CD8-positive, alpha-beta memory T cell (primary cell): ENCODE results near the gene LYRM4. TPM values are rescaled to one million over a fixed set of nuclear protein-coding genes. Genes with fewer than 3 reads are reported as not detected.

Experiments used
- CTCF ChIA-PET: fragments of 350-600 bp; sonication (Branson Sonifier 250); formaldehyde crosslinking; loops from one replicate; lab custom pipeline; 2021; ENCODE audit warnings: antibody characterized with exemption; lab: Charles Lee
- POLR2A ChIA-PET: fragments of 350-600 bp; sonication (Branson Sonifier 250); formaldehyde crosslinking; loops from one replicate; lab custom pipeline; 2021; ENCODE audit warnings: antibody characterized with exemption; lab: Charles Lee
- DNase-seq, 5 donors: peaks; one replicate each; pipeline versions ENCODE4 v3.0.0 to v3.0.0-alpha.2; 2020 to 2022; ENCODE audit warnings: mixed read lengths in 1 of 5
- H3K27ac ChIP-seq: one replicate; pipeline ENCODE4 v1.7.0; 2013; ENCODE audit warnings: low read depth, mild to moderate bottlenecking, low read length, moderate library complexity
- H3K27me3 ChIP-seq: 2 replicates; pipeline ENCODE4 v1.7.0; 2013; ENCODE audit warnings: low read length, mild to moderate bottlenecking; ENCODE audit not compliant: insufficient read depth, poor library complexity, severe bottlenecking
- H3K36me3 ChIP-seq: 2 replicates; pipeline ENCODE4 v1.7.0; 2013; ENCODE audit warnings: mild to moderate bottlenecking, low read length, moderate library complexity; ENCODE audit not compliant: insufficient read depth
- H3K4me1 ChIP-seq: 2 replicates; pipeline ENCODE4 v1.7.0; 2013; ENCODE audit warnings: mild to moderate bottlenecking, low read length, moderate library complexity; ENCODE audit not compliant: insufficient read depth
- H3K4me3 ChIP-seq: 2 replicates; pipeline ENCODE4 v1.7.0; 2013; ENCODE audit warnings: mild to moderate bottlenecking, low read length
- H3K9me3 ChIP-seq: 2 replicates; pipeline ENCODE4 v1.7.0; 2013; ENCODE audit warnings: mild to moderate bottlenecking, low read length
- H3K27ac Mint-ChIP-seq, 8 donors: one replicate each; pipeline ENCODE4 v1.8.0; 2020 to 2021; ENCODE audit warnings: mixed read lengths in 8 of 8, mild to moderate bottlenecking in 6 of 8, inconsistent platforms in 3 of 8, moderate library complexity in 3 of 8
- H3K27me3 Mint-ChIP-seq, 2 donors: one replicate each; pipeline ENCODE4 v1.8.0; 2020 to 2021; ENCODE audit warnings: mixed read lengths in 2 of 2, mild to moderate bottlenecking in 1 of 2, moderate library complexity in 1 of 2
- H3K36me3 Mint-ChIP-seq, 3 donors: one replicate each; pipeline ENCODE4 v1.8.0; 2020 to 2021; ENCODE audit warnings: mixed read lengths in 3 of 3, inconsistent platforms in 1 of 3, mild to moderate bottlenecking in 1 of 3
- H3K4me1 Mint-ChIP-seq, 3 donors: one replicate each; pipeline ENCODE4 v1.8.0; 2020 to 2021; ENCODE audit warnings: mixed read lengths in 3 of 3, inconsistent platforms in 1 of 3, mild to moderate bottlenecking in 1 of 3
- H3K4me3 Mint-ChIP-seq, 7 donors: one replicate each; pipeline ENCODE4 v1.8.0; 2020 to 2021; ENCODE audit warnings: mixed read lengths in 7 of 7, mild to moderate bottlenecking in 6 of 7, moderate library complexity in 4 of 7, inconsistent platforms in 2 of 7
- H3K9me3 Mint-ChIP-seq, 5 donors: one replicate each; pipeline ENCODE4 v1.8.0; 2020 to 2022; ENCODE audit warnings: mixed read lengths in 5 of 5, mild to moderate bottlenecking in 3 of 5, moderate library complexity in 2 of 5, inconsistent platforms in 1 of 5
- polyA plus RNA-seq: library from polyadenylated mRNA; unstranded; fragments of 300-500 nt; fragmentation: Illumina TruSeq; gene quantifications from one replicate; pipeline ENCODE4 v1.2.3, GENCODE V29; 2021
- total RNA-seq, 2 experiments: library from RNA; stranded (reverse); gene quantifications; one replicate each; pipeline ENCODE4 v1.2.3, GENCODE V29; 2021

The LYRM4 gene
- total and polyA plus RNA-seq, 3 experiments from 2014 or later = 26.5 to 58.2 (median 55.1) TPM

DNA sequence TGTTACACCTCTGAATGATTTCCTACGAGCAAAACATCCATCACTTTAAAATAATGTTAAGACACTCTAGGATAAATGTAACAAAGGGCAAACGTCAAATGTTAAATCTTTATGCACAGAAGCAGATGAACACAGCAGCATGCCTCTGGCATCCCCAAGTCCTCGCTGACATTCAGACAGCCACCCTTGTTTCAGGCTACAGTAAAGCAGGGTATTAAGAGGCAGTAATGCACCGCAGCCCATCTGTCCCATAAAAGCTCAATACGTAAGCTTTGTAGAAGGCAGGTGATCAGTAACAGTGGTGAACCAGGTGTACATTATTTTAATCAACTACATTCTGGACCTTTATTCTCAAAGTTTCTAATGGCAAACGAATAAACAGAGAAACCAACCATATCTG is 110.9 kb downstream of the LYRM4 start:
- Histone ChIP-seq H3K36me3 (no peaks in the 10 kb centered on the region), H3K4me3 (no peak overlapping the region), H3K4me1 (no peaks in the 10 kb centered on the region), H3K9me3 (no peaks in the 10 kb centered on the region), H3K27ac (no peak overlapping the region), H3K27me3 (no peaks in the 10 kb centered on the region)
- Mint-ChIP-seq H3K27me3 (no peaks in the 10 kb centered on the region), H3K4me3 (no peak overlapping the region), H3K36me3 (peaks cover 0 to 2% (median 0%) of the 10 kb centered on the region in 3 donors), H3K27ac (no peak overlapping the region), H3K4me1 (no peaks in the 10 kb centered on the region), H3K9me3 (no peaks in the 10 kb centered on the region)
- no peak for DNase-seq
- ChIA-PET CTCF (no interaction called here), POLR2A (no interaction called here)

DNA sequence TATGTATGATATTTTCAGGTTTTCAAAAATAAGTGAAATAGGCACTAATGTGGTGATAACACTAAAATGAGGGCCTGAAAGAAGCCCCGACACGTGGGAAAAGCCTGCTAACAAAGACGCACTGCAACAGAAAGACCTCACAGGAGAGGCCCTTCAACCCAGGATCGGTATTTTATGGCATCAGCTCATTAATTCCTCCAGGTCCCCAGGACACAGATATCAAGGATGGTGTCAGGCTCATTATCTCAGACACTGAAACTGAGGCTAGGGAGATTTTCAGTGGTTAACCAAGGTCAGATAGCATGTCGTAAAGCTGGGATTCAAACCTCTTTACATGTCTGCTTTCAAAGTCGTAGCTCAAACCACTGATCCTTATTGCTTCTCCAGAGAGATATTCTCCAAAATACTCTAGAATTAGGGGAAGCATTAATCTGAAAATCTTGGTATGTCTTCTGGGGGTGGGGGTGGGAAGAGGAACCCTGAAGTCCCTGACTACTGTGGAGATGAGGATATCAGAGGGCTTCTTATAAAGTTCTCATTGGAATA is 111.5 kb downstream of the LYRM4 start:
- no peak overlapping the region for H3K4me3 ChIP-seq
- H3K27me3 Mint-ChIP-seq = no peaks in the 10 kb centered on the region
- no peak overlapping the region for H3K27ac Mint-ChIP-seq
- ChIA-PET CTCF (interaction anchor here (1.8 kb wide), 1 partner anchor 154 kb away, joined by 8 read pairs; no protein-coding TSS in a partner anchor), POLR2A (no interaction called here)
- H3K4me1 Mint-ChIP-seq = no peaks in the 10 kb centered on the region
- H3K9me3 Mint-ChIP-seq = no peaks in the 10 kb centered on the region
- no peak overlapping the region for H3K27ac ChIP-seq
- no peaks in the 10 kb centered on the region for H3K4me1 ChIP-seq
- H3K27me3 ChIP-seq = no peaks in the 10 kb centered on the region
- H3K4me3 Mint-ChIP-seq = no peak overlapping the region
- H3K36me3 ChIP-seq = no peaks in the 10 kb centered on the region
- peaks cover 0 to 2% (median 0%) of the 10 kb centered on the region in 3 donors for H3K36me3 Mint-ChIP-seq
- no peak for DNase-seq
- H3K9me3 ChIP-seq = no peaks in the 10 kb centered on the region

DNA sequence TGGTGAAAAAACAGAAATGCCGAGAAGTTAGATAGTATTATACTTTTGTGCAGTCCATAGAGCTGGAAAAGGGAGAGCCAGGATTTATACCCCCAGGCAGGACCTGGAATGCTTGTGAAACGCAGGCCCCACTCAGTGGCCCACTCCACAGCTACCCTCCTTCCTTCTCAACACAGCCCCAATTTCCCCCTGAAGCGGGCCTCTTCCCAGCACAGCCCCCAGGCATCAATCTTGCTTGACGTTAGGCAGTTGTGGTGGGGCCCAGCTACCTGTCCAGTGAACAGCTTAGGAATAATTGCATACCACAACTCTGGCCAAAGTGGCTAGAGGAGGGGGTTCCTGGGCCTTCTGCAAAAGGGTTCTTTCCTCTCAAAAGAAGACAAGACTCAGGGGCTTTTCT is 114.4 kb downstream of the LYRM4 start:
- Histone ChIP-seq H3K4me1 (no peaks in the 10 kb centered on the region), H3K27ac (no peak overlapping the region), H3K36me3 (no peaks in the 10 kb centered on the region), H3K4me3 (no peak overlapping the region), H3K9me3 (no peaks in the 10 kb centered on the region), H3K27me3 (no peaks in the 10 kb centered on the region)
- peaks cover 0 to 3% (median 0%) of the 10 kb centered on the region in 3 donors for H3K4me1 Mint-ChIP-seq
- H3K36me3 Mint-ChIP-seq = peaks cover 0 to 2% (median 0%) of the 10 kb centered on the region in 3 donors
- no peak overlapping the region for H3K4me3 Mint-ChIP-seq
- POLR2A ChIA-PET = no interaction called here
- DNase-seq = no peak
- no peaks in the 10 kb centered on the region for H3K9me3 Mint-ChIP-seq
- H3K27me3 Mint-ChIP-seq = no peaks in the 10 kb centered on the region
- CTCF ChIA-PET = interaction anchor here (0.7 kb wide), 1 partner anchor 157 kb away, joined by 3 read pairs; no protein-coding TSS in a partner anchor
- H3K27ac Mint-ChIP-seq = peak overlapping the region in 1 of 8 donors; percentile 14

DNA sequence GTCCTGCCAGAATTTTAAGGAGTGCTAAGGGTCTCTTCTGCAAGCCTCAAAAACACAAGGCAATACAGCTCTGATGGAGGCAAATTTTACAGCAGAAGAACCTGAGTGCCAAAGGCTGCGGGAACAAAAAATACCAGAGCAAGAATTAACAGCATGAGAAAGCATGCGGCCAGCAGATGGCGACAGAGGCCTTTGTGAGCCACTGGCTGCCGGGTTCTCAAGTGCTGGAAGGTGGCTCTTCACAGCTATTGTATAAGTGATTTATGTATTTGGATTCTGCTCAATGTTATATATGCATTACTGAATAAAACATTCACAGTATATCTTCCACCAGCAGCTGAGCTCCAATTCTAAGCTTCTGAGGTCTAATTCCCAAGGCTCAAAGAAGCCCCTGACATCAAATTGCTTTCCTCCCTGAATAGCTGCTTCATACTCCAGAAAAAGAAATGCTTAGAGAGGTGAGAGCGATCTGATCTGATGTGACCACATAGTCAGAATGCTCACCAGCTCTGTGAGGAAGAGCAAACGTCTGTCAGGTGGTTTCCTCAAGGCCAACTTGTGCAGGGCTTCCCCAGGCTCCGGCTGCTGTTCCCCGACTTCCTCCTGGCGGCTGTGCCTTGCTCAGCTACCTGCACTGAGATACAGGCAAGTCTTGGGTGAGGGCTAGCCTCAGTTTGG is 117.0 kb downstream of the LYRM4 start:
- no peaks in the 10 kb centered on the region for H3K27me3 ChIP-seq
- peak; percentile 67 to 85 (median 71) for DNase-seq
- H3K4me1 Mint-ChIP-seq = peaks cover 0 to 3% (median 0%) of the 10 kb centered on the region in 3 donors
- no peak overlapping the region for H3K4me3 Mint-ChIP-seq
- no peak overlapping the region for H3K27ac ChIP-seq
- H3K4me3 ChIP-seq = no peak overlapping the region
- H3K36me3 Mint-ChIP-seq = peaks cover 0 to 2% (median 0%) of the 10 kb centered on the region in 3 donors
- POLR2A ChIA-PET = interaction anchor here (0.7 to 0.8 kb wide), 2 partner anchors 31 to 159 kb away, joined by 3 to 4 read pairs; no protein-coding TSS in a partner anchor
- H3K27ac Mint-ChIP-seq = peak overlapping the region in 1 of 8 donors; percentile 55
- CTCF ChIA-PET = interaction anchor here (0.8 to 3.0 kb wide), 48 partner anchors 9 to 1407 kb away, joined by 3 to 70 read pairs (median 4); partner anchors contain the start of genes FARS2 and LYRM4
- H3K9me3 Mint-ChIP-seq = no peaks in the 10 kb centered on the region
- H3K4me1 ChIP-seq = no peaks in the 10 kb centered on the region
- no peaks in the 10 kb centered on the region for H3K36me3 ChIP-seq
- no peaks in the 10 kb centered on the region for H3K27me3 Mint-ChIP-seq
- H3K9me3 ChIP-seq = no peaks in the 10 kb centered on the region

DNA sequence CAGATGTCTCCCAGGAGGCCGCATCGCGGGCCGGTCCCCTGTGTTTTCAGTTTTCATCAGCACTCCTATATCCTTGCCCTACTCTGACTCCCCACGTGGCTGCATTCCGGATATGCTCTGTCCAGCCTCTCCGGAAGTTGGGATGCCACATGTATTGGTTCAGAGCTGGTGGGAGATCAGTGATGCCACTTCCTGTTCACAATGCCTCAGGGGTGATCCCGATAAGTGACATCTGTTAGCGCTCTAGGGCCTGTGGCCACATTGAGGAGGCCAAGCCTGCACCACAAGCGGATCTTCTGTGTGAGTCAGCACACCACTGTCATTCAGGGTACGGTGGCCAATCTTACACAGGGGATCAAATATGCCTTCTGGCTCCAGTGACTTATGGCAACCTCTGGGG is 117.8 kb downstream of the LYRM4 start:
- Mint-ChIP-seq H3K27ac (no peak overlapping the region), H3K27me3 (no peaks in the 10 kb centered on the region), H3K4me1 (peaks cover 0 to 3% (median 0%) of the 10 kb centered on the region in 3 donors), H3K4me3 (no peak overlapping the region), H3K36me3 (peaks cover 0 to 2% (median 0%) of the 10 kb centered on the region in 3 donors), H3K9me3 (no peaks in the 10 kb centered on the region)
- Histone ChIP-seq H3K9me3 (no peaks in the 10 kb centered on the region), H3K36me3 (no peaks in the 10 kb centered on the region), H3K27ac (no peak overlapping the region), H3K27me3 (no peaks in the 10 kb centered on the region), H3K4me3 (no peak overlapping the region), H3K4me1 (no peaks in the 10 kb centered on the region)
- ChIA-PET POLR2A (no interaction called here), CTCF (interaction anchor here (1.0 to 3.0 kb wide), 26 partner anchors 9 to 1408 kb away, joined by 3 to 70 read pairs (median 4); no protein-coding TSS in a partner anchor)
- no peak for DNase-seq

DNA sequence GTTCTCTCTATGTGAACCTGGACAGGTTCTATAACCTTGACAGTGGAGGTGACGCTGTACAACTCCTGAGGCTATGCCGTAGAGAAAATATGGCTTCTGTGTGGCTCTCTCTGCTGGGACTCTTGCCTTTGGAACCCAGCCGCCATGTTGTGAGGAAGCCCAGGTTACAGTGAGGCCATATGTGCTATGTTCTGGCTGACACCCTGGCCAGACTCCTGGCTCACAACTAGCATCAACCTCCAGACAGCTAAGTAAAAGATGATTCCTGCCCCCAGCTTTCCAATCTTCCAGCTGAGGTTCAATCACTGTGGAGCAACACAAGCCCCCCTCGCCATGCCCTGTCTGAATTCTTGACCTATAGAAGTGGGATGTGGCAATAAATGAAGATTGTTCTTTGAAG is 118.6 kb downstream of the LYRM4 start:
- no peak overlapping the region for H3K27ac ChIP-seq
- H3K4me1 ChIP-seq = no peaks in the 10 kb centered on the region
- H3K4me3 ChIP-seq = no peak overlapping the region
- H3K9me3 ChIP-seq = no peaks in the 10 kb centered on the region
- Mint-ChIP-seq H3K9me3 (no peaks in the 10 kb centered on the region), H3K27ac (no peak overlapping the region), H3K27me3 (no peaks in the 10 kb centered on the region), H3K4me3 (no peak overlapping the region), H3K4me1 (peaks cover 0 to 3% (median 0%) of the 10 kb centered on the region in 3 donors), H3K36me3 (peaks cover 0 to 2% (median 0%) of the 10 kb centered on the region in 3 donors)
- CTCF ChIA-PET = interaction anchor here (1.3 to 3.8 kb wide), 2 partner anchors 161 to 1404 kb away, joined by 3 to 18 read pairs; no protein-coding TSS in a partner anchor
- POLR2A ChIA-PET = no interaction called here
- no peaks in the 10 kb centered on the region for H3K36me3 ChIP-seq
- DNase-seq = no peak
- H3K27me3 ChIP-seq = no peaks in the 10 kb centered on the region

DNA sequence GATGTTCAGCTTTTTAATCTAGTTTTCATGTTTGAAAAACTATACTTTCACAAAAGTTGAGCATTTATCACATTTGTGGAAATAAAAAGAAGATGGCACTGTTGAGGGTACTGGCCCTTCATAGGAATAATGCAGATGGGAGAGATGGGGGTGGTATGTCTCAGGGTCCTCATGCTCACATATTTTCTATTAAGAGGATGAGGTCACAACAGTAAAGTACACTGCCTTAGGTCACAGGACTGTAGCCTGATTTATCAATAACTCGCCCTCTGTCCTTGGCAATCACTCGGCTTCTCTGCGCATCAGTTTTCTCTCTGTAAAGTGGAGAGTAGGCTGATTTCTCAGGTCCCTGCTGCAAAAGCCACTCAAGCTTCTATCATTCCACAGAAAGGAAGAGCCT is 119.7 kb downstream of the LYRM4 start:
- no peak overlapping the region for H3K4me3 Mint-ChIP-seq
- H3K36me3 ChIP-seq = no peaks in the 10 kb centered on the region
- DNase-seq = no peak
- no peaks in the 10 kb centered on the region for H3K4me1 ChIP-seq
- H3K9me3 Mint-ChIP-seq = no peaks in the 10 kb centered on the region
- H3K4me1 Mint-ChIP-seq = peaks cover under 1 to 4% (median 3%) of the 10 kb centered on the region in 3 donors
- H3K27ac ChIP-seq = no peak overlapping the region
- peaks cover 0 to 2% (median 0%) of the 10 kb centered on the region in 3 donors for H3K36me3 Mint-ChIP-seq
- no peaks in the 10 kb centered on the region for H3K27me3 ChIP-seq
- H3K27me3 Mint-ChIP-seq = no peaks in the 10 kb centered on the region
- no peak overlapping the region for H3K4me3 ChIP-seq
- CTCF ChIA-PET = interaction anchor here (1.3 to 3.8 kb wide), 2 partner anchors 162 to 1406 kb away, joined by 3 to 18 read pairs; no protein-coding TSS in a partner anchor
- H3K27ac Mint-ChIP-seq = peak overlapping the region in 1 of 8 donors; percentile 47
- POLR2A ChIA-PET = no interaction called here
- no peaks in the 10 kb centered on the region for H3K9me3 ChIP-seq
